BLaER1 treated with 17β-estradiol and CSF1 and Interleukin-3, amounts not matched to agents 10 nM and 100 nM (cell line): ENCODE data around the gene RECQL5.
"Not testable (repeated sequence)": the region's sequence is repeated elsewhere in the genome, so short reads cannot be mapped to it uniquely, and the experiment has no call there.

ENCODE experiments used
- H3K27ac ChIP-seq, 11 experiments: shearing (Covaris generic); formaldehyde crosslinking; 2 replicates each; pipeline ENCODE4 v1.8.1; 2022
- H3K27me3 ChIP-seq, 11 experiments: shearing (Covaris generic); formaldehyde crosslinking; 2 replicates each; pipeline ENCODE4 v1.8.1; 2022
- H3K36me3 ChIP-seq, 11 experiments: shearing (Covaris generic); formaldehyde crosslinking; 2 replicates each; pipeline ENCODE4 v1.8.1; 2022
- H3K4me1 ChIP-seq, 10 experiments: shearing (Covaris generic); formaldehyde crosslinking; 2 replicates each; pipeline ENCODE4 v1.8.1; 2022
- H3K4me2 ChIP-seq, 11 experiments: shearing (Covaris generic); formaldehyde crosslinking; 2 replicates each; pipeline ENCODE4 v1.8.1; 2022
- H3K4me3 ChIP-seq, 10 experiments: shearing (Covaris generic); formaldehyde crosslinking; 2 replicates each; pipeline ENCODE4 v1.8.1; 2022
- H3K9ac ChIP-seq, 11 experiments: shearing (Covaris generic); formaldehyde crosslinking; 2 replicates each; pipeline ENCODE4 v1.8.1; 2022
- H3K9me3 ChIP-seq, 11 experiments: shearing (Covaris generic); formaldehyde crosslinking; replicated peaks in 1 of 11; 2 replicates each; pipeline ENCODE4 v1.8.1; 2022
- H4K20me1 ChIP-seq, 11 experiments: shearing (Covaris generic); formaldehyde crosslinking; 2 replicates each; pipeline ENCODE4 v1.8.1; 2022
- Cebpa-rat ChIP-seq, 11 experiments: shearing (Covaris generic); IDR thresholded peaks; 2 replicates each; pipeline ENCODE4 v1.8.1; 2022

Gene RECQL5

DNA sequence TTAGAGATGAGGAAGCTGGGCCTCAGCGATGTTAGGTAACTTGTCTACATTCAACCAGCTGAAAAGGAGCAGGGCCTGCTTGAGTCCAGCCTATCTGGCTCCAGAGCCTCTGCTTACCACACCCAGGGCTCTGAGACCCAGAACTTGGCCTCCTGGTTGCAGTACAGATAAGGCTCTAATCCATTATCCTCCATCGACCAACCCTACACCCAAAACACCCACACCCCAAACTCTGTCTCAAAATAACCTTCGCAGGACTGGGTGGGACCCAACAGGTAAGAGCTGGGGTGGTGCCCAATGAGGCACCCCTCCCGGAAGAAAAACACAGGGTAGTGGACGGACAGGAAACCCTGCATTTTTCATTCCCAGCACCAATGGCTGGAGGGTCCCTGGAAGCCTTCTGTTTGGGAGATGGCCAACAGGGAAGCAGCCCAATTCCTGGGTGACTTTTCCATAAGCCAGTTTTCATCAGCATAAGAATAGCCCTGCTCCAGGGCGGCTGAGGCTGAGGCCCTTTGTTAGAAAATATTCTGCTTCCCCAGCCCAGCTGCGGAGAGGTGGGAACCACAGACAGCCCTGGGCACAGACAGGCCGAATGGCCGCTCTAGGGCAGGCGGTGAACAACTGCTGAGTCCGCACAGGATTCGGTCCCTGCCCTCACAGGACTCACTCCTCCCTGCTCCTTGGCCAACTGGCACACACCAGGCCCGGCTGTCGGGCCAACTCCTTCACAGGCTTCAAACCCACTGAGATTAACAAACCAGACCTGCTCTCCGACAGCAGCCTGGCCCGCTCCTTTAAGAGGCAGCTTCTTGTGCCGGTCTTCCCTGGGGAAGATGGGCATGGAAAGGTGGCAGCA, 23.9 kb downstream of the RECQL5 start:
- TF ChIP-seq Cebpa-rat (IDR thresholded peaks at IDR 0.05), result no peak
- no peak overlapping the region for H3K9ac ChIP-seq
- peaks cover 41 to 74% (median 54%) of the 10 kb centered on the region in 10 experiments for H3K4me1 ChIP-seq

DNA sequence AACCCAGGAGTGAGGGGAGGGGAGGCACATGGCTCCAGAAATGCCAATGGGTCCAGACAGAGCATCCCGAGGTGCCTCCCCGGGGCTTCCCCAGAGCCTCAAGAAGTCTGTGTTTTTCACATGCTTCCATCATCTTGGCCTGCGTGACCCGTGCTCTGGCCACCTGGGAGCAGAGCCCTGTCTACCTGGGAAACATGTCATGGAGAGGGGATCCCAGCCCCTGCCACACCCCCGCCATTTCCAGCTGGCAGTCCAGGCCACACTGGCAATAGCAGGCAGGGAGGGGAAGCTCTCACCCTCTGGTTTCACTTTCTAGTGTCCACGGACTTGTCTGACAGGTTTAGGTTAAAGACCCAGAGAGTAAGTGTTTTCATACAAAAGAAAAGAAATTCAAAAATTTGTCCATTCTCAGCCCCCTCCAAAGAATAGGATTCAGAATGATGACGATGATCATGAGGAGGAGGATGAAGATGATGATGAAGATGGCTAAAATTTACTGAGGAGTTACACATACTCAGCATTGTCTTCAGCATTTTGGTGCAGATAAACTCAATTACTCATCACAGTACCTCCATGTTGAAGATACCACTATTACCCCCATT, 24.7 kb downstream of the RECQL5 start:
- peak overlapping the region in 6 of 11 experiments; percentile 11 to 37 (median 31); a peak in 7 of 22 replicates for H3K4me2 ChIP-seq
- H3K9ac ChIP-seq, result no peak overlapping the region
- H3K4me3 ChIP-seq, result no peak overlapping the region
- no peaks in the 10 kb centered on the region for H3K9me3 ChIP-seq
- no peak overlapping the region for H3K27ac ChIP-seq
- peaks cover 0 to 4% (median 0%) of the 10 kb centered on the region in 11 experiments; a peak in 5 of 22 replicates for H3K27me3 ChIP-seq
- TF ChIP-seq Cebpa-rat (IDR thresholded peaks at IDR 0.05), result no peak
- peaks cover 44 to 73% (median 55%) of the 10 kb centered on the region in 10 experiments for H3K4me1 ChIP-seq
- peaks cover 0 to 23% (median 5%) of the 10 kb centered on the region in 11 experiments; a peak in 9 of 22 replicates for H3K36me3 ChIP-seq
- H4K20me1 ChIP-seq, result peaks cover 0 to 5% (median 0%) of the 10 kb centered on the region in 11 experiments; a peak in 2 of 22 replicates

More for the DNA sequence above, 23.9 kb downstream of the RECQL5 start:
- 0 out of 22 replicates have a peak, but pooled peaks cover 0 to 4% (median 0%) of the 10 kb centered on the region in 11 experiments for H4K20me1 ChIP-seq
- H3K27me3 ChIP-seq, result no peaks in the 10 kb centered on the region
- H3K4me2 ChIP-seq, result peak overlapping the region in 4 of 11 experiments; percentile 29 to 37 (median 32); a peak in 3 of 22 replicates
- H3K27ac ChIP-seq, result no peak overlapping the region
- H3K4me3 ChIP-seq, result no peak overlapping the region
- peaks cover 0 to 26% (median 5%) of the 10 kb centered on the region in 11 experiments; a peak in 10 of 22 replicates for H3K36me3 ChIP-seq
- no peaks in the 10 kb centered on the region for H3K9me3 ChIP-seq

DNA sequence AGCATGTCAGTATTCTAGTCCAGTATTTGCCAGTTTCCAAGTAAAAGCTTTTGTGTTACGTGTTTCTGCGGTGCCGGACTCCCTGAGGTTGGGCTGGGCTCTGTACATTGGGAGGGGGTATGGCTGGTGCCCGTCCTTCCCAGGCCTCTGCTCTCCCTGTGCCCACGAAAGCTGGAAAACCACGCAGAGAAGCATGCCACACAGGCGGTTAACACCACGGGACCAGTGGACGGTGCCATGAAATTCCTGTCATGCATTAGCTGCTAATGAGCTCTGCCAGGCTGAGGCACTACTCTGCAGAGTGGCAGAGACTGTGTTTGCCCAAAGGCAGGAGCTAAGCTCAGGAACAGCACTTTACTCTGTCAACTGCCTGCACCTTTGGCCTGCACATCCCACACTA, 25.6 kb downstream of the RECQL5 start:
- Histone ChIP-seq H3K27me3 (peaks cover 0 to 14% (median 9%) of the 10 kb centered on the region in 11 experiments; a peak in 11 of 22 replicates), H3K4me3 (no peak overlapping the region), H4K20me1 (peaks cover 0 to 9% (median 0%) of the 10 kb centered on the region in 11 experiments; a peak in 3 of 22 replicates), H3K36me3 (peaks cover 0 to 23% (median 5%) of the 10 kb centered on the region in 11 experiments; a peak in 9 of 22 replicates), H3K4me2 (peak overlapping the region in 4 of 11 experiments; percentile 75 to 94 (median 82); a peak in 4 of 22 replicates), H3K9ac (no peak overlapping the region), H3K27ac (no peak overlapping the region), H3K4me1 (peaks cover 50 to 73% (median 55%) of the 10 kb centered on the region in 10 experiments), H3K9me3 (no peaks in the 10 kb centered on the region)
- no peak for TF ChIP-seq Cebpa-rat (IDR thresholded peaks at IDR 0.05)

DNA sequence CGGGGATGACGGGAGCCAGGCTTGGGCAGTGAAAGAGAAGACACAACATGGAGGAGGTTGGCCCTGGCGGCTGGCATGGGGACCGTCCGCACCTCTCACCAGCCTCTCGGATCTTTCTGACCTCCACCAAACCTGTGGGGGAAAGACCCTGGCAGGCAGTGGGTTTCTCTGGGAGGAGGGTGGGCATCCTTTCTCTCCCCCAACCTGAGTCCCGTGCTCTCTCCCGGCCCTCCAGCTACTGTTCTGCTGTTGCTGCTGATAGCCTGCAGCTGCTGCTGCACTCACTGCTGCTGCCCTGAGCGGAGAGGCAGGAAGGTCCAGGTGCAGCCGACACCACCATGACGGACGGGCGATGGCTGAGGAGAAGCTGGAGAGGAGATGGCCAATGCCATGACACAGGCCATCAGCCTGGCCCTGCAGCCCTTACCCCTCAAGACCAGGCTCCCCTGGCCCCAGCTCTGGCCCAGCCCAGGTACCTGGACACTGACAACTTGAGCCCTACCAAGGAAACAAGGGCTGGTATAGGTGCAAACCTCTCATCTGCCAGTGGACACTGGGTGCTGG, 26.3 kb downstream of the RECQL5 start:
- Histone ChIP-seq H4K20me1 (peaks cover 0 to 16% (median 0%) of the 10 kb centered on the region in 11 experiments; a peak in 7 of 22 replicates), H3K9ac (peak overlapping the region in 5 of 11 experiments; percentile 4 to 56 (median 31); a peak in 6 of 22 replicates), H3K4me3 (peak overlapping the region in 2 of 10 experiments; percentile 14 to 18; a peak in 4 of 20 replicates), H3K36me3 (peaks cover 0 to 23% (median 5%) of the 10 kb centered on the region in 11 experiments; a peak in 9 of 22 replicates), H3K27me3 (peaks cover 0 to 21% (median 14%) of the 10 kb centered on the region in 11 experiments; a peak in 11 of 22 replicates), H3K4me1 (peaks cover 44 to 73% (median 55%) of the 10 kb centered on the region in 10 experiments), H3K27ac (peak overlapping the region in 4 of 11 experiments; percentile 5 to 38 (median 20); a peak in 2 of 22 replicates), H3K4me2 (peak overlapping the region; percentile 73 to 94 (median 82)), H3K9me3 (no peaks in the 10 kb centered on the region)
- TF ChIP-seq Cebpa-rat (IDR thresholded peaks at IDR 0.05), result no peak

DNA sequence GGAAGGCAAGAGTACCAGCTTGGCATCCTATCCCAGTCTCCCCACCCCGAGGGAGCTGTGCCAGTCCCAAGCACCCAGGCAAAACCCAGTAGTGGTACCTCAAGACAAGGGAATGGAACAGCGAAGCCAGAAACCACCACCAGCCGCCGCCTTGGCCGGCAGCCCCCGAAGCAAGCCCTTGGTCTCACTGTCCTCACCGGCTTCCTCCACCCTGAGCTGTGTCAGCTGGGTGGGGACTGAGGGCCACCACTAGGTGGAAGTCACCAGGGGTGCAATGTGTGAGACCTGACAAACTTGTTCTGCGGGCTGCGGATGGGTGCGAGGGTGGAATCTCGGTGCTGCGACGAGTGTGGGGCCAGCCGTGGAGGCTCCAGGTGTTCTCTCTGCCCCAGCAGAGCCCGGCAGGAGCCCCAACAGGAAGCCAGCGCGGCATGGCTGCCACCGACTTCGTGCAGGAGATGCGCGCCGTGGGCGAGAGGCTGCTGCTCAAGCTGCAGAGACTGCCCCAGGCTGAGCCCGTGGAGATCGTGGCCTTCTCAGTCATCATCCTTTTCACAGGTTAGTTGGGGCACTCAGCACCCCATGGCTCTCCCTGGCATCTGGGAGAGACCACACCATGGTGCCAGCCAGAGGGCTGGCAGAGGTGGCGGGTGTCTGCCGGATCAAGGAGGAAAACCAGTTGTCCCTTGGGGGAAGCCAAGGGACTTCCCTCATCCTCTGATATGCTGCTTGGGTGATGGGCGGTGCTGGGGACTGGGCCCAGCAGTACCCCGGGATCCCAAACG, 27.0 kb downstream of the RECQL5 start:
- Histone ChIP-seq H3K4me1 (peaks cover 38 to 73% (median 55%) of the 10 kb centered on the region in 10 experiments), H3K4me3 (peak overlapping the region in 4 of 10 experiments; percentile 14 to 26 (median 19); a peak in 6 of 20 replicates), H3K27me3 (peaks cover 0 to 23% (median 14%) of the 10 kb centered on the region in 11 experiments; a peak in 11 of 22 replicates), H3K36me3 (peaks cover 0 to 23% (median 5%) of the 10 kb centered on the region in 11 experiments; a peak in 9 of 22 replicates), H3K4me2 (peak overlapping the region; percentile 73 to 94 (median 82)), H3K9me3 (no peaks in the 10 kb centered on the region), H3K27ac (peak overlapping the region in 5 of 11 experiments; percentile 5 to 38 (median 22); a peak in 3 of 22 replicates), H4K20me1 (peaks cover 0 to 23% (median 2%) of the 10 kb centered on the region in 11 experiments; a peak in 10 of 22 replicates), H3K9ac (peak overlapping the region in 7 of 11 experiments; percentile 4 to 56 (median 27); a peak in 9 of 22 replicates)
- TF ChIP-seq Cebpa-rat (IDR thresholded peaks at IDR 0.05), result no peak

DNA sequence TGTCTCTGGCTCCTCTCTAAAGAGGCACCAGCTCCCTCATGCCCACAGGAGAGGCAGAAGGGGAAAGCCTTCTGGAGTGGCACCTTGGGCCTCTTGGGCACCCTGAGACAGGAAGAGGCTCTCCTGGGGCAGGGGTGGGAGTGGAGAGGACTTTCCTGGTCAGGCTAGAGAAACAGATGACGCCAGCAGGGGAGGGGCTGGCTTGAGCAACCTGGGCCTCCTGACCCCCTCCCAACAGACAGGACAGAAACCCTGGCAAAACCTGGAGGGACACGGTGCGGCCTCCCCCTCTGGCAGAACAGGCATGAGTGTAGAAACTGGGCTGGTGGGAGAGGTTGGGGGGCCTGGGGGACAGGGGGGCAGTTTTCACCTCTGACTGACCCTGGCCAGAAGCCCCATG, 27.6 kb downstream of the RECQL5 start:
- H3K9me3 ChIP-seq, result no peaks in the 10 kb centered on the region
- H3K4me3 ChIP-seq, result no peak overlapping the region
- peaks cover 0 to 23% (median 5%) of the 10 kb centered on the region in 11 experiments; a peak in 9 of 22 replicates for H3K36me3 ChIP-seq
- H3K4me2 ChIP-seq, result peak overlapping the region; percentile 73 to 94 (median 82); a peak in 21 of 22 replicates
- peaks cover 0 to 23% (median 14%) of the 10 kb centered on the region in 11 experiments; a peak in 11 of 22 replicates for H3K27me3 ChIP-seq
- H3K4me1 ChIP-seq, result peaks cover 37 to 74% (median 61%) of the 10 kb centered on the region in 10 experiments
- H3K9ac ChIP-seq, result peak overlapping the region in 4 of 11 experiments; percentile 7 to 56 (median 29); a peak in 2 of 22 replicates
- peak overlapping the region in 1 of 11 experiments; percentile 25; a peak in 1 of 22 replicates for H3K27ac ChIP-seq
- peaks cover 2 to 29% (median 8%) of the 10 kb centered on the region in 11 experiments; a peak in 14 of 22 replicates for H4K20me1 ChIP-seq
- no peak for TF ChIP-seq Cebpa-rat (IDR thresholded peaks at IDR 0.05)

DNA sequence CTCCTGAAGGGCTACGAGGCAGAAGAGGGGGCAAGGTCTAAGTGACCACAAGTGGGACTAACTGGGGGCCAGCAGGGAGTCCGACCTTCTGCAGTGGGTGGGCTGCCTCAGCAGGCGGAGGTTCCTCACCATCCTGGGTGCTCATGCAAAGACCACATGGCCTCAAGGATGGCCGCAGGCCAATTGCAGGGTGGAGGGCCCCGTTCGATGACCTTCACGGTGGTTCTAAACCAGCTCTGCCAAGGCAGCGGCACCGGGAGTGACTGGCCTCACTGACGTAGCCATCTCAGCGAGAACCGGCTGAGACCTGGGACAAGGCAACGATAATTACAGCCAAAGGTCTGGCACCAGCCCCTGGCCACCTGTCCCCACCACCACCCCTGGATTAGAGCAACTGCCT, 28.1 kb downstream of the RECQL5 start:
- peaks cover 41 to 78% (median 66%) of the 10 kb centered on the region in 10 experiments for H3K4me1 ChIP-seq
- H4K20me1 ChIP-seq, result peaks cover 6 to 33% (median 12%) of the 10 kb centered on the region in 11 experiments; a peak in 14 of 22 replicates
- peaks cover 0 to 23% (median 14%) of the 10 kb centered on the region in 11 experiments; a peak in 11 of 22 replicates for H3K27me3 ChIP-seq
- H3K27ac ChIP-seq, result peak overlapping the region in 1 of 11 experiments; percentile 25; a peak in 1 of 22 replicates
- peak overlapping the region in 2 of 11 experiments; percentile 7 to 27; a peak in 1 of 22 replicates for H3K9ac ChIP-seq
- H3K4me2 ChIP-seq, result peak overlapping the region in 9 of 11 experiments; percentile 75 to 94 (median 83); a peak in 15 of 22 replicates
- H3K4me3 ChIP-seq, result no peak overlapping the region
- H3K36me3 ChIP-seq, result peaks cover 0 to 22% (median 5%) of the 10 kb centered on the region in 11 experiments; a peak in 9 of 22 replicates
- no peaks in the 10 kb centered on the region for H3K9me3 ChIP-seq
- TF ChIP-seq Cebpa-rat (IDR thresholded peaks at IDR 0.05), result no peak

DNA sequence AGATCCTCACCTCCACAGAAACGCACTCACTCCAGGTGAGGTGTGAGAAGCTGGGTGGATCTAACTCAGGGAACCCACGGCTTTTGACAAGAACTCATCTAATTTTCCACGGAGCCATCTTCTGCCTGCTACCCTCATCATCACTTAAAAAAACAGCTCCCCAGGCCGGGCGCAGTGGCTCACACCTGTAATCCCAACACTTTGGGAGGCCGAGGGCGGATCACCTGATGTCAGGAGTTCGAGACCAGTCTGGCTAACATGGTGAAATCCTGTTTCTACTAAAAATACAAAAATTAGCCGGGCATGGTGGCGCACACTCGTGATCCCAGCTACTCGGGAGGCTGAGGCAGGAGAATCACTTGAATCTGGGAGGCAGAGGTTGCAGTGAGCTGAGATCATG, 28.9 kb downstream of the RECQL5 start:
- Histone ChIP-seq H3K27me3 (peaks cover 0 to 23% (median 14%) of the 10 kb centered on the region in 11 experiments; a peak in 11 of 22 replicates), H3K36me3 (peaks cover 0 to 15% (median 0%) of the 10 kb centered on the region in 11 experiments; a peak in 9 of 22 replicates), H3K4me1 (peaks cover 50 to 87% (median 74%) of the 10 kb centered on the region in 10 experiments), H4K20me1 (peaks cover 11 to 35% (median 17%) of the 10 kb centered on the region in 11 experiments; a peak in 16 of 22 replicates)
- not testable (repeated sequence) for H3K27ac ChIP-seq, H3K9me3 ChIP-seq, H3K9ac ChIP-seq, H3K4me2 ChIP-seq, H3K4me3 ChIP-seq
